NCI-H187 treated with DMSO at 0.1 percent for 48 hours (cell line): ENCODE results near the gene EVPL.

Experiments
- DNase-seq: peaks from one replicate; lab custom pipeline; 2025; lab: John Stamatoyannopoulos, UW

The EVPL gene

GRCh38 chr17:75959051-75959838, 67.9 kb downstream of the EVPL start:
- no peak for DNase-seq
